Measurements from ENCODE around the gene MAD1L1. TPM values are rescaled to one million over a fixed set of nuclear protein-coding genes. Genes with fewer than 3 reads are reported as not detected.

Gene MAD1L1
- total and polyA plus RNA-seq, 2 of the 8 experiments (the other 6 are each of a cell fraction or from before 2014, with no cell fraction given): 40.4 to 44.6 TPM

- TF ChIP-seq, protein P1, sequence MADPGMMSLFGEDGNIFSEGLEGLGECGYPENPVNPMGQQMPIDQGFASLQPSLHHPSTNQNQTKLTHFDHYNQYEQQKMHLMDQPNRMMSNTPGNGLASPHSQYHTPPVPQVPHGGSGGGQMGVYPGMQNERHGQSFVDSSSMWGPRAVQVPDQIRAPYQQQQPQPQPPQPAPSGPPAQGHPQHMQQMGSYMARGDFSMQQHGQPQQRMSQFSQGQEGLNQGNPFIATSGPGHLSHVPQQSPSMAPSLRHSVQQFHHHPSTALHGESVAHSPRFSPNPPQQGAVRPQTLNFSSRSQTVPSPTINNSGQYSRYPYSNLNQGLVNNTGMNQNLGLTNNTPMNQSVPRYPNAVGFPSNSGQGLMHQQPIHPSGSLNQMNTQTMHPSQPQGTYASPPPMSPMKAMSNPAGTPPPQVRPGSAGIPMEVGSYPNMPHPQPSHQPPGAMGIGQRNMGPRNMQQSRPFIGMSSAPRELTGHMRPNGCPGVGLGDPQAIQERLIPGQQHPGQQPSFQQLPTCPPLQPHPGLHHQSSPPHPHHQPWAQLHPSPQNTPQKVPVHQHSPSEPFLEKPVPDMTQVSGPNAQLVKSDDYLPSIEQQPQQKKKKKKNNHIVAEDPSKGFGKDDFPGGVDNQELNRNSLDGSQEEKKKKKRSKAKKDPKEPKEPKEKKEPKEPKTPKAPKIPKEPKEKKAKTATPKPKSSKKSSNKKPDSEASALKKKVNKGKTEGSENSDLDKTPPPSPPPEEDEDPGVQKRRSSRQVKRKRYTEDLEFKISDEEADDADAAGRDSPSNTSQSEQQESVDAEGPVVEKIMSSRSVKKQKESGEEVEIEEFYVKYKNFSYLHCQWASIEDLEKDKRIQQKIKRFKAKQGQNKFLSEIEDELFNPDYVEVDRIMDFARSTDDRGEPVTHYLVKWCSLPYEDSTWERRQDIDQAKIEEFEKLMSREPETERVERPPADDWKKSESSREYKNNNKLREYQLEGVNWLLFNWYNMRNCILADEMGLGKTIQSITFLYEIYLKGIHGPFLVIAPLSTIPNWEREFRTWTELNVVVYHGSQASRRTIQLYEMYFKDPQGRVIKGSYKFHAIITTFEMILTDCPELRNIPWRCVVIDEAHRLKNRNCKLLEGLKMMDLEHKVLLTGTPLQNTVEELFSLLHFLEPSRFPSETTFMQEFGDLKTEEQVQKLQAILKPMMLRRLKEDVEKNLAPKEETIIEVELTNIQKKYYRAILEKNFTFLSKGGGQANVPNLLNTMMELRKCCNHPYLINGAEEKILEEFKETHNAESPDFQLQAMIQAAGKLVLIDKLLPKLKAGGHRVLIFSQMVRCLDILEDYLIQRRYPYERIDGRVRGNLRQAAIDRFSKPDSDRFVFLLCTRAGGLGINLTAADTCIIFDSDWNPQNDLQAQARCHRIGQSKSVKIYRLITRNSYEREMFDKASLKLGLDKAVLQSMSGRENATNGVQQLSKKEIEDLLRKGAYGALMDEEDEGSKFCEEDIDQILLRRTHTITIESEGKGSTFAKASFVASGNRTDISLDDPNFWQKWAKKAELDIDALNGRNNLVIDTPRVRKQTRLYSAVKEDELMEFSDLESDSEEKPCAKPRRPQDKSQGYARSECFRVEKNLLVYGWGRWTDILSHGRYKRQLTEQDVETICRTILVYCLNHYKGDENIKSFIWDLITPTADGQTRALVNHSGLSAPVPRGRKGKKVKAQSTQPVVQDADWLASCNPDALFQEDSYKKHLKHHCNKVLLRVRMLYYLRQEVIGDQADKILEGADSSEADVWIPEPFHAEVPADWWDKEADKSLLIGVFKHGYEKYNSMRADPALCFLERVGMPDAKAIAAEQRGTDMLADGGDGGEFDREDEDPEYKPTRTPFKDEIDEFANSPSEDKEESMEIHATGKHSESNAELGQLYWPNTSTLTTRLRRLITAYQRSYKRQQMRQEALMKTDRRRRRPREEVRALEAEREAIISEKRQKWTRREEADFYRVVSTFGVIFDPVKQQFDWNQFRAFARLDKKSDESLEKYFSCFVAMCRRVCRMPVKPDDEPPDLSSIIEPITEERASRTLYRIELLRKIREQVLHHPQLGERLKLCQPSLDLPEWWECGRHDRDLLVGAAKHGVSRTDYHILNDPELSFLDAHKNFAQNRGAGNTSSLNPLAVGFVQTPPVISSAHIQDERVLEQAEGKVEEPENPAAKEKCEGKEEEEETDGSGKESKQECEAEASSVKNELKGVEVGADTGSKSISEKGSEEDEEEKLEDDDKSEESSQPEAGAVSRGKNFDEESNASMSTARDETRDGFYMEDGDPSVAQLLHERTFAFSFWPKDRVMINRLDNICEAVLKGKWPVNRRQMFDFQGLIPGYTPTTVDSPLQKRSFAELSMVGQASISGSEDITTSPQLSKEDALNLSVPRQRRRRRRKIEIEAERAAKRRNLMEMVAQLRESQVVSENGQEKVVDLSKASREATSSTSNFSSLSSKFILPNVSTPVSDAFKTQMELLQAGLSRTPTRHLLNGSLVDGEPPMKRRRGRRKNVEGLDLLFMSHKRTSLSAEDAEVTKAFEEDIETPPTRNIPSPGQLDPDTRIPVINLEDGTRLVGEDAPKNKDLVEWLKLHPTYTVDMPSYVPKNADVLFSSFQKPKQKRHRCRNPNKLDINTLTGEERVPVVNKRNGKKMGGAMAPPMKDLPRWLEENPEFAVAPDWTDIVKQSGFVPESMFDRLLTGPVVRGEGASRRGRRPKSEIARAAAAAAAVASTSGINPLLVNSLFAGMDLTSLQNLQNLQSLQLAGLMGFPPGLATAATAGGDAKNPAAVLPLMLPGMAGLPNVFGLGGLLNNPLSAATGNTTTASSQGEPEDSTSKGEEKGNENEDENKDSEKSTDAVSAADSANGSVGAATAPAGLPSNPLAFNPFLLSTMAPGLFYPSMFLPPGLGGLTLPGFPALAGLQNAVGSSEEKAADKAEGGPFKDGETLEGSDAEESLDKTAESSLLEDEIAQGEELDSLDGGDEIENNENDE (IDR thresholded peaks at IDR 0.05; ENCODE audit: insufficient replicate concordance, low read length): no peak
- TF ChIP-seq EZH2 (IDR thresholded peaks at IDR 0.05; ENCODE audit: low read depth, low read length, severe bottlenecking): no peak
- TF ChIP-seq, protein P2, sequence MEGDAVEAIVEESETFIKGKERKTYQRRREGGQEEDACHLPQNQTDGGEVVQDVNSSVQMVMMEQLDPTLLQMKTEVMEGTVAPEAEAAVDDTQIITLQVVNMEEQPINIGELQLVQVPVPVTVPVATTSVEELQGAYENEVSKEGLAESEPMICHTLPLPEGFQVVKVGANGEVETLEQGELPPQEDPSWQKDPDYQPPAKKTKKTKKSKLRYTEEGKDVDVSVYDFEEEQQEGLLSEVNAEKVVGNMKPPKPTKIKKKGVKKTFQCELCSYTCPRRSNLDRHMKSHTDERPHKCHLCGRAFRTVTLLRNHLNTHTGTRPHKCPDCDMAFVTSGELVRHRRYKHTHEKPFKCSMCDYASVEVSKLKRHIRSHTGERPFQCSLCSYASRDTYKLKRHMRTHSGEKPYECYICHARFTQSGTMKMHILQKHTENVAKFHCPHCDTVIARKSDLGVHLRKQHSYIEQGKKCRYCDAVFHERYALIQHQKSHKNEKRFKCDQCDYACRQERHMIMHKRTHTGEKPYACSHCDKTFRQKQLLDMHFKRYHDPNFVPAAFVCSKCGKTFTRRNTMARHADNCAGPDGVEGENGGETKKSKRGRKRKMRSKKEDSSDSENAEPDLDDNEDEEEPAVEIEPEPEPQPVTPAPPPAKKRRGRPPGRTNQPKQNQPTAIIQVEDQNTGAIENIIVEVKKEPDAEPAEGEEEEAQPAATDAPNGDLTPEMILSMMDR (IDR thresholded peaks at IDR 0.05; ENCODE audit: control extremely low read depth in 1 of 3, insufficient read depth in 1 of 3, low read depth in 1 of 3, low read length in 3 of 3): no peak
- no peak for TF ChIP-seq POLR2AphosphoS5 (IDR thresholded peaks at IDR 0.05; ENCODE audit: low read depth, low read length)
- TF ChIP-seq POLR2A (IDR thresholded peaks at IDR 0.05; ENCODE audit: control extremely low read depth in 1 of 2, low read depth in 2 of 2, low read length in 2 of 2): no peak
- no peak for TF ChIP-seq ASH2L (IDR thresholded peaks at IDR 0.05; ENCODE audit: low read length)
- TF ChIP-seq CBX5 (IDR thresholded peaks at IDR 0.05; ENCODE audit: low read depth, low read length): no peak
- no peak for TF ChIP-seq NANOG (IDR thresholded peaks at IDR 0.05; ENCODE audit: insufficient read depth, low read depth, low read length, poor library complexity, severe bottlenecking)
- TF ChIP-seq HDAC2 (IDR thresholded peaks at IDR 0.05; ENCODE audit: borderline replicate concordance in 1 of 2, low read depth in 2 of 2, low read length in 2 of 2): no peak
These were observed 11.8 kb downstream of the MAD1L1 start (continued) for GRCh38 chr7:2220954-2221353.
